GM23248 (cell line): ENCODE data around the gene SPATA46. TPM values are rescaled to one million over a fixed set of nuclear protein-coding genes. Genes with fewer than 3 reads are reported as not detected.
"Not testable (repeated sequence)": the region's sequence is repeated elsewhere in the genome, so short reads cannot be mapped to it uniquely, and the experiment has no call there.

Experiments
- DNase-seq: peaks from one replicate; pipeline ENCODE4 v3.0.0-alpha.2; 2015
- H2AFZ ChIP-seq: fragments of 200-600 bp; sonication (generic); 2 replicates; pipeline ENCODE4 v1.6.1; 2016; ENCODE audit warnings: antibody characterized with exemption
- H3F3A ChIP-seq: fragments of 200-600 bp; sonication (generic); 2 replicates; pipeline ENCODE4 v1.6.1; 2016; ENCODE audit warnings: mild to moderate bottlenecking, antibody characterized with exemption, mixed run types; ENCODE audit not compliant: insufficient read depth
- H3K27ac ChIP-seq: fragments of 200-600 bp; sonication (generic); 2 replicates; pipeline ENCODE4 v1.5.1; 2016; ENCODE audit warnings: mild to moderate bottlenecking
- H3K27me3 ChIP-seq: fragments of 200-600 bp; sonication (generic); replicated peaks from 2 replicates; pipeline ENCODE4 v1.6.1; 2016; ENCODE audit warnings: mild to moderate bottlenecking; ENCODE audit not compliant: insufficient read depth
- H3K36me3 ChIP-seq: fragments of 200-600 bp; sonication (generic); 2 replicates; pipeline ENCODE4 v1.6.1; 2016; ENCODE audit warnings: low read depth, mild to moderate bottlenecking
- H3K4me1 ChIP-seq: fragments of 200-600 bp; sonication (generic); 2 replicates; pipeline ENCODE4 v1.6.1; 2016; ENCODE audit warnings: mild to moderate bottlenecking; ENCODE audit not compliant: insufficient read depth
- H3K4me2 ChIP-seq: fragments of 200-600 bp; sonication (generic); one replicate; pipeline ENCODE4 v1.6.1; 2016; ENCODE audit warnings: mild to moderate bottlenecking; ENCODE audit not compliant: unreplicated experiment
- H3K4me3 ChIP-seq: fragments of 200-600 bp; sonication (generic); 2 replicates; pipeline ENCODE4 v1.5.1; 2016; ENCODE audit warnings: mild to moderate bottlenecking
- H3K79me2 ChIP-seq: fragments of 200-600 bp; sonication (generic); 2 replicates; pipeline ENCODE4 v1.6.1; 2016; ENCODE audit warnings: mild to moderate bottlenecking; ENCODE audit not compliant: insufficient read depth
- H3K9ac ChIP-seq: fragments of 200-600 bp; sonication (generic); 2 replicates; pipeline ENCODE4 v1.6.1; 2016; ENCODE audit warnings: mild to moderate bottlenecking
- H3K9me2 ChIP-seq: fragments of 200-600 bp; sonication (generic); 2 replicates; pipeline ENCODE4 v1.6.1; 2016; ENCODE audit warnings: mixed run types, mild to moderate bottlenecking, moderate library complexity; ENCODE audit not compliant: insufficient read depth
- H3K9me3 ChIP-seq: fragments of 200-600 bp; sonication (generic); one replicate; pipeline ENCODE4 v1.6.1; 2017; ENCODE audit warnings: low read depth
- H4K20me1 ChIP-seq: fragments of 200-600 bp; sonication (generic); 2 replicates; pipeline ENCODE4 v1.6.0; 2016; ENCODE audit not compliant: insufficient read depth
- EZH2 ChIP-seq: fragments of 200-600 bp; sonication (generic); IDR thresholded peaks from 2 replicates; pipeline ENCODE4 v1.6.1; 2018; ENCODE audit warnings: antibody characterized with exemption, mild to moderate bottlenecking; ENCODE audit not compliant: insufficient read depth, poor library complexity, severe bottlenecking
- EZH2phosphoT487 ChIP-seq: fragments of 200-600 bp; sonication (generic); IDR thresholded peaks from 2 replicates; pipeline ENCODE4 v1.6.1; 2018; ENCODE audit warnings: antibody characterized with exemption, moderate library complexity, mild to moderate bottlenecking, low read depth; ENCODE audit not compliant: insufficient read depth
- WGBS, 2 experiments: methylation state at CpG; one replicate each; pipeline ENCODE4 v1.1.6; 2015 to 2017; ENCODE audit warnings: low lambda C conversion rate in 2 of 2, low coverage in 1 of 2; ENCODE audit errors: missing lambda C conversion rate in 2 of 2; 5-methylcytosine and 5-hydroxymethylcytosine counted together
- in situ Hi-C: fragments of 300-500 bp; cut with MboI; formaldehyde crosslinking; loops from 2 replicates; pipeline ENCODE4 v1.15.0; 2020
- polyA plus RNA-seq: library from polyadenylated mRNA; unstranded; fragments of >200 nt; fragmentation: Nextera tagmentation; extraction: Ambion mirVana; gene quantifications from 2 replicates; pipeline ENCODE4 v1.2.1, GENCODE V29; 2016
- total RNA-seq: library from RNA; depleted of rRNA; stranded (reverse); fragments of >200 nt; shearing (Covaris generic); gene quantifications from 2 replicates; pipeline ENCODE4 v1.2.3, GENCODE V29; 2014

SPATA46 gene
- total and polyA plus RNA-seq, 2 experiments from 2014 or later = not detected

DNA sequence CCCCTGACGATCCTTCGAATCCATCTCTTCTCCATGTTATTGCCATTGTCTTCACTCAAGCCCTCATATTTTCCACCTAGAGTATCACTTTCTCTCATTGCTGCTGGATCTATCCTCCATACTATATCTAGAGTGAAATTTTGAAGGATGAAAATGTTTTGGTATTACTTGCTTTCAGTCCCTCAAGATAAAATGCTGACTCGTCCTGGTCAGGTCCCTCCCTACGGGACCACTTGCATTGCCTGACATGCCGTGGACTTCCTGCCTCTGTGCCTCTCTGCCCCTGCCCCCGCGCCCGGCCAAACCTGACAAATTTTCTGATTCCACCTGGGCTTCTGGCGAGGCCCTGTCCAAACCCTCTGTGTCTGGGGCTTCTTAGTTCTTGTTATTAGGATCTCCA, 23.6 kb downstream of the SPATA46 start:
- TF ChIP-seq EZH2phosphoT487 = no peak
- no peak for TF ChIP-seq EZH2
- no peak overlapping the region for H3K4me2 ChIP-seq
- WGBS, 2 experiments = 90 to 94% methylated on average over 9 of the region's 9 CpGs
- no peak overlapping the region for H3K4me3 ChIP-seq
- peaks cover 20% of the 10 kb centered on the region for H3K4me1 ChIP-seq
- H3K9me3 ChIP-seq = no peaks in the 10 kb centered on the region
- no peaks in the 10 kb centered on the region for H3K36me3 ChIP-seq
- H3F3A ChIP-seq = peaks cover 13% of the 10 kb centered on the region
- no peaks in the 10 kb centered on the region for H3K27me3 ChIP-seq
- H3K79me2 ChIP-seq = no peaks in the 10 kb centered on the region
- H3K27ac ChIP-seq = no peak overlapping the region
- no peak overlapping the region for H2AFZ ChIP-seq
- no peak overlapping the region for H3K9ac ChIP-seq
- no peak for DNase-seq
- no peaks in the 10 kb centered on the region for H4K20me1 ChIP-seq
- in situ Hi-C loops = loop anchor here (25.0 kb wide), 1 partner anchor 459 kb away; no protein-coding TSS in a partner anchor
- H3K9me2 ChIP-seq = no peaks in the 10 kb centered on the region

DNA sequence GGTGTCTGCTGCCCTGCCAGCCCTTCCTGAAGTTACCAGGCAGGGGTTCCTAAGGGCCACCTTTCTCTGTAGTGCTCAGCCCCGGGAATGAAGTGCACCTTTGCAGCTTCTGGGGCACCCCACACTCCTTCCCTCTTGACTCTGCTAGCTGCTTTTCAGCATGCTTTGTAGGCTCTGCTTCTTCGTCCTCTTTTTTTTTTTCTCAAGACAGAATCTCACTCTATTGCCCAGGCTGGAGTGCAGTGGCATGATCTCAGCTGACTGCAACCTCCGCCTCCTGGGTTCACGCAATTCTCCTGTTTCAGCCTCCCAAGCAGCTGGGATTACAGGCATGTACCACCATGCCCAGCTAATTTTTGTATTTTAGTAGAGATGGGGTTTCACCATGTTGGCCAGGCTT, 24.8 kb downstream of the SPATA46 start:
- peaks cover 20% of the 10 kb centered on the region for H3K4me1 ChIP-seq
- not testable (repeated sequence) for H3K27me3 ChIP-seq
- peaks cover 13% of the 10 kb centered on the region for H3F3A ChIP-seq

DNA sequence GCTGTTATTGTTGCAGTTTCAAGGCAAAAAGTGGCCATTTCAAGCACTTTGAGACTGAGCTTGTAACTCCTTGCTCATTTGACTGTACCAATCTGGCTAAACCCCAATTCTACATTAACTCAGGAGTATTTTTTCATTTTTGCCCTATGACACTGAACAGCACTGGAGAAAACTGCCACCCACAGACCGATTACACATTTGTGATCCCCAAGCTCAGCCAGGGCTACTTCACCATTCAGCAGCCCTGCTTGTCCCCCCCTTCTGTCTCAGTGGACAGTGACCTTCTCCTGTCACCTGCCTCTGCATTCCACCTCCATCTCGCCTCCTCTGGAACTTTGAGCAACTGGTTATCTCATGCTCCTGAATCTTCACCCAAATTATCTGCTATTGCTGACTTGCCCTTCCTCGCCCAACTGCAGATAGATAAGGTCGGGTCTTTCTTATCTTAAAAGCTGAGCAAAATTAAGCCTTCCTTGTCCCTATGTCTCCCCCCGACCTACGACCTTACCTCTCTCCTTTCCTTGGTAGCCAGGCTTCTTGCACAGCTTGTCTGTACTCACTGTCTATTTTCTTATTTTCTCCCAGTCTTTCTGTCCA, 25.3 kb downstream of the SPATA46 start:
- H3F3A ChIP-seq = peaks cover 13% of the 10 kb centered on the region
- no peaks in the 10 kb centered on the region for H4K20me1 ChIP-seq
- in situ Hi-C loops = loop anchor here (25.0 kb wide), 1 partner anchor 461 kb away; no protein-coding TSS in a partner anchor
- H3K27ac ChIP-seq = no peak overlapping the region
- DNase-seq = peak; percentile 39
- peaks cover 20% of the 10 kb centered on the region for H3K4me1 ChIP-seq
- no peaks in the 10 kb centered on the region for H3K9me3 ChIP-seq
- no peaks in the 10 kb centered on the region for H3K27me3 ChIP-seq
- no peak overlapping the region for H3K9ac ChIP-seq
- TF ChIP-seq EZH2 (no peak), EZH2phosphoT487 (no peak)
- no peaks in the 10 kb centered on the region for H3K9me2 ChIP-seq
- no peak overlapping the region for H3K4me3 ChIP-seq
- no peaks in the 10 kb centered on the region for H3K36me3 ChIP-seq
- no peak overlapping the region for H2AFZ ChIP-seq
- 78 to 86% methylated on average over 6 of the region's 6 CpGs for WGBS, 2 experiments
- H3K79me2 ChIP-seq = no peaks in the 10 kb centered on the region
- H3K4me2 ChIP-seq = no peak overlapping the region

More for the DNA sequence above, 24.8 kb downstream of the SPATA46 start:
- not testable (repeated sequence) for H3K79me2 ChIP-seq, H3K4me2 ChIP-seq, H3K4me3 ChIP-seq, H3K36me3 ChIP-seq, H3K9me3 ChIP-seq, H4K20me1 ChIP-seq, H3K27ac ChIP-seq, H2AFZ ChIP-seq, H3K9ac ChIP-seq, DNase-seq, H3K9me2 ChIP-seq
- 67 to 87% methylated on average over 3 to 4 of the region's 4 CpGs for WGBS, 2 experiments
- in situ Hi-C loops = loop anchor here (25.0 kb wide), 1 partner anchor 460 kb away; no protein-coding TSS in a partner anchor

DNA sequence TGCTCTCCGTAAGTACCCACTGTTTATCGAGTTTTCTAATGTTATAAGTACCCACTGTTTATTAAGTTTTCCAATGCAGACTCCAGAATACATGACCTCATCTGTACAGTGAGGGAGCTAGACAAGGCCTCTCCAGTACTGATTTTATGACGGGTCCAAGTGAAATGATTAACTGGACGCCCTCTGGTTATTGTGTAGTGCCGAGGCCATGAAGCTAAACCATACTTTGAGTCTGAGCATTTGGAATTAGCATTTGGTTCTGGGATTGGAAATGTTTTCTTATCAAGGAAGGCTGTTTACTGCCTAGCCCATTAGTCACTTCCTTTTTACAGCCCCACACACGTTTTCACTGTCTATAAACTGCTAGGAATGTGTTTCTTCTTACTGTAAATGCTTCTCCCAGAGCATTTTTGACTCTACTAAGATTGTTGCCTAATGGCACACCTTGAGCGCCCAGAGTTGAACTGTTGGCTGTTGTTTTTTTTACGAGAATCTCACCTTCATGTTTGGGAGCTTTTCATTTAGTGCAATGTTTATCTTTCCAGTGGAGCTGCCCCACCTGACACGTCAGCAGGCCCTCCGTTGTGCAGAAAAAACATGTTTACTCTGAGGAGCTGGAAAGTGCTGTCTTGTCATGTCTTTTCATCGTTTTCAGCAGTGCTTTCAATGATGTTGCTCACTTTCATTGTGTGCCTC, 26.9 kb downstream of the SPATA46 start:
- Histone ChIP-seq H4K20me1 (no peaks in the 10 kb centered on the region), H3K4me1 (peaks cover 20% of the 10 kb centered on the region), H3K9me3 (no peaks in the 10 kb centered on the region), H3K27me3 (no peaks in the 10 kb centered on the region), H3K4me2 (peak overlapping the region; percentile 70), H3K4me3 (0 out of 2 replicates have a peak overlapping the region, but pooled peaks have one; percentile 0), H3K27ac (peak overlapping the region; percentile 68), H3F3A (peaks cover 13% of the 10 kb centered on the region), H3K79me2 (no peaks in the 10 kb centered on the region), H3K9ac (peak overlapping the region; percentile 5; the same call in 1 of the 2 replicates), H2AFZ (peak overlapping the region; percentile 69), H3K9me2 (no peaks in the 10 kb centered on the region), H3K36me3 (no peaks in the 10 kb centered on the region)
- DNase-seq = peak; percentile 72
- in situ Hi-C loops = loop anchor here (25.0 kb wide), 1 partner anchor 463 kb away; no protein-coding TSS in a partner anchor
- WGBS, 2 experiments = 38 to 42% methylated on average over 11 of the region's 11 CpGs
- TF ChIP-seq EZH2 (no peak), EZH2phosphoT487 (no peak)
